Adipose tissue (tissue), 3 donors: ENCODE measurements around the gene CACNA2D1. TPM values are rescaled to one million over a fixed set of nuclear protein-coding genes. Genes with fewer than 3 reads are reported as not detected.

Experiments used
- H3K27ac ChIP-seq: one replicate; pipeline ENCODE4 v1.5.1; 2013; ENCODE audit warnings: low read depth, low read length
- WGBS, 3 donors: extraction: QIAGEN DNeasy Blood & Tissue Kit; methylation state at CpG; one replicate each; pipeline ENCODE4 v1.1.7; 2013; 5-methylcytosine and 5-hydroxymethylcytosine counted together
- polyA plus RNA-seq, 3 donors: library from polyadenylated mRNA; stranded (reverse); fragments of 200-250 nt; gene quantifications; one replicate each; pipeline ENCODE4 v1.2.3, GENCODE V29; 2013
- donor health status: healthy with polysubstance abuse.
- donor health status: Bipolar disorder and iron deficiency.
- donor health status: healthy.

Gene CACNA2D1
- polyA plus RNA-seq, 3 donors: 0.86 to 9.2 (median 5.1) TPM

DNA sequence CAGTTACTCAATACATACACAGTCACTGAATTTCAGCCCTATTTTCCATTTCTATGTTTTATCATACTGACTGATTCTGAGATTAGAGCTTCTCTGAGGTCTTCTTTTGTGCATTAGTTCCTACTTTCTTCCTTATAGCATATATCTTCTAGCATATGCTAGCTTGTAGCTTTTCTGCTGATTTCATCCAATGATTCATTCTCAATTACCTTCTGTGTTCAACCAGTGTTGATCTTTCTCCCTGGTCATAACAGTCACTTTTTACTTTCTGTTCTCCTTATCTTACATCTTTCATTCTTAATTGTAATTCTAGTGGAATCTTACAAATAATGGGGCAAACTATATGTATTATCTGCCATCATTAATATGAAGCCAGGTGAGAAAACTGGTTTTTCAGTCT is 514.2 kb downstream of the CACNA2D1 start:
- H3K27ac ChIP-seq: no peak overlapping the region

- no peak overlapping the region for H3K27ac ChIP-seq
- 42 to 54% (median 43%) methylated on average over 2 of the region's 2 CpGs for WGBS, 3 donors
Observed at GRCh38 chr7:81926154-81926553, 517.4 kb downstream of the CACNA2D1 start.

DNA sequence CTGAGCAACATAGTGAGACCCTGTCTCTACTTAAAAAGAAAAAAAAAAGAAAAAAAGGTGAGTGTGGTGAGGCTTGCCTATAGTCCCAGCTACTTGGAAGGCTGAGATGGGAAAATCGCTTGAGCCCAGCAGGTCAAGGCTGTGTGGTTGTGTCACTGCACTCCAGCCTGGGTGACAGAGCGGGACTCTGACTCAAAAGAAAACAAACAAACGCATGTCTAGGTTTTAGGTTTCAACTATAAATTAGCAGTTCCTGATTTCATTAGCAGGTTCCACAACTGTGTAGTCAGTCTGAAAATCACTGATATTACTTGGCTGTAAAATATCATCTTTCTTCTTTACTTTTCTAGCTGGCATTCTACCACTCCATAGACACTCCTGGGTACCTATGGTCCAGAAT is 518.0 kb downstream of the CACNA2D1 start:
- WGBS, 3 donors: 82 to 92% (median 92%) methylated on average over 3 of the region's 3 CpGs
- no peak overlapping the region for H3K27ac ChIP-seq

- H3K27ac ChIP-seq: no peak overlapping the region
- 67 to 79% (median 74%) methylated on average over 2 of the region's 2 CpGs for WGBS, 3 donors
Observed at GRCh38 chr7:81924494-81924893, 519.1 kb downstream of the CACNA2D1 start.

GRCh38 chr7:81919494-81919893 is 524.1 kb downstream of the CACNA2D1 start:
- H3K27ac ChIP-seq: no peak overlapping the region
- WGBS, 3 donors: 67 to 91% (median 89%) methylated on average over 3 of the region's 3 CpGs

DNA sequence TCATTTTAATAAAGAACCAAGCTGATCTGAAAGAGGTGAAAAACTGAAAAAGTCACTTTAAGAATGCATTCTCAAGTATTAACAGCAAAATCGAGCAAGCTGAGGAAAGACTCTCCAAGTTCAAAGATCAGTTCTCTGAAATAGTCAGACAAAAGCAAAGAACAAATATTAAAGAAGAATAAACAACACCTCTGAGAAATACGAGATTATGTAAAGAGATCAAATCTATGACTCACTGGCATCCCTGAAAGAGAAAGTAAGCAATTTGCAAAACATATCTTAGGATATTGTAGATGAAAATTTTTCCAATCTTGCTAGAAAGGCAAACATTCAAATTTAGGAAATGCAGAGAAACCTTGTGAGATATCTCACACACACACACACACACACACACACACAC is 535.4 kb downstream of the CACNA2D1 start:
- WGBS, 3 donors: 22 to 81% (median 70%) methylated on average over 2 of the region's 2 CpGs

DNA sequence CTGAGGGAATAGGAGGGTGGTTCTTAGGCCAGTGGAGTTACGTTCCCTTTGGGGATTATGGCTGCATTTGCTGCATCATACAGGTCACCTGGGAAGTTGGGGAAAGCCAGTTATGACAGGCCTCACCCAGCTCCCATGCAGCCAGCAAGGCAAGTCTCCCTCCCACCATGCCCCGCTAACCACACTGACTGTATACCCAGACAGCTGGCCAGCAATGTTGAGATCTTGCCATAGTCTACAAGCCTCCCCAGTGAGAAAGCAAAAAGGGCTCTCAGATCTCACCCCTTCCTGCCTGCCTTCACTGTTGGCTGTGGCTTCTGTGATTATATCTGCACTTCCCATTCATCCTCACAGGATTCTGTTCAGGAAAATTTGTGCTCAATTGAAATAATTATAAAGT is 540.5 kb downstream of the CACNA2D1 start:
- H3K27ac ChIP-seq: no peak overlapping the region
- 88 to 91% (median 89%) methylated on average over 2 of the region's 2 CpGs for WGBS, 3 donors

More for the DNA sequence above, 535.4 kb downstream of the CACNA2D1 start:
- no peak overlapping the region for H3K27ac ChIP-seq

- WGBS, 3 donors: 55 to 77% (median 59%) methylated on average over 3 of the region's 3 CpGs
- H3K27ac ChIP-seq: no peak overlapping the region
Observed at GRCh38 chr7:81902536-81902935, 541.0 kb downstream of the CACNA2D1 start.
